Mesothelial cell of epicardium (in vitro differentiated cells): ENCODE data around the gene TOMM40L. TPM values are rescaled to one million over a fixed set of nuclear protein-coding genes. Genes with fewer than 3 reads are reported as not detected.

ENCODE experiments used
- DNase-seq, 2 experiments: peaks; one replicate each; pipeline ENCODE4 v3.0.0; 2021; ENCODE audit warnings: low spot score in 2 of 2; ENCODE audit not compliant: unreplicated experiment in 2 of 2
- H3K27ac Mint-ChIP-seq: 2 replicates; pipeline ENCODE4 v1.8.0; 2021; ENCODE audit warnings: mixed read lengths
- H3K27me3 Mint-ChIP-seq: 2 replicates; pipeline ENCODE4 v1.8.0; 2021; ENCODE audit warnings: low read depth, mixed read lengths
- H3K36me3 Mint-ChIP-seq: 2 replicates; pipeline ENCODE4 v1.8.0; 2021; ENCODE audit warnings: mixed read lengths
- H3K4me1 Mint-ChIP-seq: 2 replicates; pipeline ENCODE4 v1.8.0; 2021; ENCODE audit warnings: mixed read lengths
- H3K4me3 Mint-ChIP-seq: 2 replicates; pipeline ENCODE4 v1.8.0; 2021; ENCODE audit warnings: mild to moderate bottlenecking, moderate library complexity, mixed read lengths
- H3K9me3 Mint-ChIP-seq: 2 replicates; pipeline ENCODE4 v1.8.0; 2021; ENCODE audit warnings: mixed read lengths
- CTCF ChIP-seq: fragments of 200-600 bp; sonication (generic); IDR thresholded peaks from one replicate; pipeline ENCODE4 v1.5.0; 2021; ENCODE audit warnings: antibody characterized with exemption; ENCODE audit not compliant: unreplicated experiment
- total RNA-seq: library from RNA; stranded (reverse); gene quantifications from 3 replicates; pipeline ENCODE4 v1.2.1, GENCODE V29; 2021

Gene TOMM40L
- total RNA-seq = 8.5 to 9.3 TPM (median 9.3 TPM) in 3 replicates

GRCh38 chr1:161225534-161226319 is at the start of gene TOMM40L:
Gene TOMM40L, plus strand, starts transcription at chr1:161226060. Its CDS starts 430 bp downstream, at chr1:161226490.
- Mint-ChIP-seq H3K27me3 (no peaks in the 10 kb centered on the region), H3K4me1 (peaks cover 20% of the 10 kb centered on the region)

GRCh38 chr1:161176468-161177111 is 49.3 kb upstream of the TOMM40L start:
- no peaks in the 10 kb centered on the region for H3K27me3 Mint-ChIP-seq
- H3K9me3 Mint-ChIP-seq = no peaks in the 10 kb centered on the region
- DNase-seq = no peak
- no peak for TF ChIP-seq CTCF
- H3K4me3 Mint-ChIP-seq = peak overlapping the region; percentile 96
- H3K36me3 Mint-ChIP-seq = peaks cover 25% of the 10 kb centered on the region
- peak overlapping the region; percentile 98 for H3K27ac Mint-ChIP-seq
- peaks cover 23% of the 10 kb centered on the region for H3K4me1 Mint-ChIP-seq

More at GRCh38 chr1:161225534-161226319, at the start of gene TOMM40L:
- no peak for TF ChIP-seq CTCF
- Mint-ChIP-seq H3K27ac (peak within 1 kb of the TSS; percentile 93), H3K4me3 (peak within 1 kb of the TSS; percentile 99), H3K9me3 (no peaks in the 10 kb centered on the region), H3K36me3 (peaks cover 4% of the 10 kb centered on the region)
- peak; percentile 68 to 81 for DNase-seq

GRCh38 chr1:161177112-161177935 is 48.5 kb upstream of the TOMM40L start, which contains the start of gene B4GALT3:
Gene B4GALT3, minus strand, starts transcription at chr1:161177507. Its CDS starts 1,447 bp downstream, at chr1:161176060.
- H3K4me3 Mint-ChIP-seq = peak within 1 kb of the TSS; percentile 96
- H3K27ac Mint-ChIP-seq = peak within 1 kb of the TSS; percentile 98
- no peak for TF ChIP-seq CTCF
- no peaks in the 10 kb centered on the region for H3K27me3 Mint-ChIP-seq
- peaks cover 23% of the 10 kb centered on the region for H3K36me3 Mint-ChIP-seq
- peak; percentile 88 to 99 for DNase-seq
- no peaks in the 10 kb centered on the region for H3K9me3 Mint-ChIP-seq
- H3K4me1 Mint-ChIP-seq = peaks cover 23% of the 10 kb centered on the region

- Mint-ChIP-seq H3K9me3 (no peaks in the 10 kb centered on the region), H3K27me3 (no peaks in the 10 kb centered on the region), H3K36me3 (peaks cover 19% of the 10 kb centered on the region), H3K27ac (peak overlapping the region; percentile 98), H3K4me1 (peaks cover 23% of the 10 kb centered on the region), H3K4me3 (peak overlapping the region; percentile 96)
- no peak for TF ChIP-seq CTCF
- DNase-seq = no peak
Observed at GRCh38 chr1:161177936-161178244, 48.0 kb upstream of the TOMM40L start.

- DNase-seq = no peak
- Mint-ChIP-seq H3K9me3 (no peaks in the 10 kb centered on the region), H3K4me1 (peaks cover 23% of the 10 kb centered on the region), H3K4me3 (no peak overlapping the region), H3K27me3 (no peaks in the 10 kb centered on the region), H3K36me3 (peaks cover 6% of the 10 kb centered on the region), H3K27ac (no peak overlapping the region)
- TF ChIP-seq CTCF = no peak
Observed at GRCh38 chr1:161179698-161180097, 46.2 kb upstream of the TOMM40L start.
